Measurements from ENCODE around the gene DCST1.

The DCST1 gene

DNA sequence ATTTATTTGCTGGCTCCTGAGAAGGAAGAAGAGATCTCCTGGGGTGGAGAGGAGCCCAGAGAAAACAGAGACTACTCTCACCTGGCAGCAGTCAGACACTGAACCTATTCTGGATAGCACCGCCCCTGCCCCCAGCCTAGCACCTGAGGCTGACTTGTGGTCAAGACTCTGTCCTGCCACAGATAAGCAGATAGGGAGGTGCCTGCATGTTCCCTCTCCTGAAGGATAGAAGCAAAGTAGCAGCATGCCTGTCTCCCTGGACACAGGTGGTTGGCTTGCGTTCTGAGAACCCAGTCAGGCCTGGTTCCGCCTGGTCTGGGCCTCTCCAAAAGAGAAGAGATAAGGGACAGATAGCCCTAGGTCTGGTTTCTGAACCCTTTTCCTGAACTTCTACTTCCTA, 43.7 kb downstream of the DCST1 start:
- Mint-ChIP-seq H3K4me3 (no peak overlapping the region), H3K4me1 (ENCODE audit: low read depth in 2 of 2) (peaks cover 18 to 25% of the 10 kb centered on the region in 2 donors)

DNA sequence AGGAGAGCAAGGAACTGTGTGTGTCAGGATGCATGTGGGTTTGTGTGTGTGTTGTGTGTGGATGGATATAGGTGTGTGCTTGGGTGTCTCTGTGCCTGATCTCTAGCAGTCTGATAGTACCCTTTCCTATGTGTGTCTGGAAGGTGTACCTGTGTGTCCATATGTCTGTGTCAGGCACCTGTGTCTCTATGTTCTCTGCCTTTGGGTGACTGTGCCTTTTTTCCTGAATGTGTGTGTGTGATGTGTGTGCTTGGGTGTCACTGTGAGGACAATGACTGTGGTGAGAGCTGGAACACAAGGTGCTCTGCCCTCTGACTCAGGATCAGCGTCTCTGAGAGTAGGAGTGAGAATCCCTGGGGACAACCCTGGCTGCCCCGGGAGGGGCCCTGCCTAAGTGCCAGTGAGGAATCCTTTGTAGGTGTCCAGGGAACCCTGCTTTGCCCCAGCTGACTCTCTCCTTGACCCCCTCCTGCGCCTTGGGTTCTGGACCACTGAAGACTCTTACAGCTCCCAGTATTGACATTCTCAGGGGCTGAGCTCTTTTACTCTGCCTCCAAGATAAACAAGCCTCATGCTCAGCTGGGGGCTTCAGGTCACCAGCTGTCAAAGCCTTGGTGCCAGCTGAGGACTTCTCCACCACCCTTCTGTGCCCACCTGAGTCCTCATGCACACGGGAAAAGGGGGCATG, 44.3 kb downstream of the DCST1 start:
- Mint-ChIP-seq H3K9me3 (no peaks in the 10 kb centered on the region), H3K36me3 (ENCODE audit: insufficient read depth) (peaks cover 4% of the 10 kb centered on the region), H3K4me1 (ENCODE audit: low read depth in 2 of 2) (peaks cover 23 to 29% of the 10 kb centered on the region in 2 donors), H3K27me3 (peaks cover 28 to 31% of the 10 kb centered on the region in 2 donors), H3K27ac (no peak overlapping the region), H3K4me3 (peak overlapping the region; percentile 81 to 88)
- no peak for DNase-seq
- no peak for ATAC-seq (replicated peaks)

More for the DNA sequence above, 43.7 kb downstream of the DCST1 start:
- DNase-seq (no peak), ATAC-seq (replicated peaks) (no peak)
- no peaks in the 10 kb centered on the region for H3K9me3 Mint-ChIP-seq
- peaks cover 22 to 25% of the 10 kb centered on the region in 2 donors for H3K27me3 Mint-ChIP-seq
- peaks cover 4% of the 10 kb centered on the region for H3K36me3 Mint-ChIP-seq (ENCODE audit: insufficient read depth)
- no peak overlapping the region for H3K27ac Mint-ChIP-seq

- Mint-ChIP-seq H3K27me3 (peaks cover 31 to 38% of the 10 kb centered on the region in 2 donors), H3K4me1 (ENCODE audit: low read depth in 2 of 2) (peaks cover 23 to 29% of the 10 kb centered on the region in 2 donors), H3K9me3 (no peaks in the 10 kb centered on the region), H3K4me3 (peak within 1 kb of the TSS; percentile 81 to 88), H3K36me3 (ENCODE audit: insufficient read depth) (peaks cover 4% of the 10 kb centered on the region), H3K27ac (peak within 1 kb of the TSS; percentile 14 to 39)
- peak in 2 of 3 experiments; percentile 41 to 42 for DNase-seq
- peak; percentile 47 for ATAC-seq (replicated peaks)
Observed at GRCh38 chr1:155078469-155079209, 45.0 kb downstream of the DCST1 start, which contains the start of gene EFNA3. EFNA3 (plus strand) TSS chr1:155078837; CDS start chr1:155078942, 105 bp downstream.

DNA sequence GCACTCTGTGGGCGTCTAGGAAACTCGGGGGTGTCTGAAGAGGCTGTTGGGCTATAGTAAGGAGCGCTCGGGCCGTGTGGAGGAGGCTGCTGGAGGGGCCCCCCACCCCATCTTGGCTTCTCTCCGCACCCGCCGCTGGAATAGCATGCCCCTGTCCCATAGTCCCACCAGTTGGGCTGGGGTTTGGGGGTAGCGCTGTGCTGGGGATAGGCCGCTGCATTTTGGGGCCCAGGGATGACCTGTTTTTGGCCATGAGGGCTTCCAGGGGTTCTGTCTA, 45.5 kb downstream of the DCST1 start:
- DNase-seq (no peak), ATAC-seq (replicated peaks) (peak; percentile 7)
- Mint-ChIP-seq H3K9me3 (no peaks in the 10 kb centered on the region), H3K27me3 (peaks cover 36 to 43% of the 10 kb centered on the region in 2 donors), H3K27ac (peak overlapping the region; percentile 14 to 39), H3K4me1 (ENCODE audit: low read depth in 2 of 2) (peaks cover 23 to 30% of the 10 kb centered on the region in 2 donors), H3K36me3 (ENCODE audit: insufficient read depth) (peaks cover 4% of the 10 kb centered on the region), H3K4me3 (peak overlapping the region; percentile 81 to 88)

DNA sequence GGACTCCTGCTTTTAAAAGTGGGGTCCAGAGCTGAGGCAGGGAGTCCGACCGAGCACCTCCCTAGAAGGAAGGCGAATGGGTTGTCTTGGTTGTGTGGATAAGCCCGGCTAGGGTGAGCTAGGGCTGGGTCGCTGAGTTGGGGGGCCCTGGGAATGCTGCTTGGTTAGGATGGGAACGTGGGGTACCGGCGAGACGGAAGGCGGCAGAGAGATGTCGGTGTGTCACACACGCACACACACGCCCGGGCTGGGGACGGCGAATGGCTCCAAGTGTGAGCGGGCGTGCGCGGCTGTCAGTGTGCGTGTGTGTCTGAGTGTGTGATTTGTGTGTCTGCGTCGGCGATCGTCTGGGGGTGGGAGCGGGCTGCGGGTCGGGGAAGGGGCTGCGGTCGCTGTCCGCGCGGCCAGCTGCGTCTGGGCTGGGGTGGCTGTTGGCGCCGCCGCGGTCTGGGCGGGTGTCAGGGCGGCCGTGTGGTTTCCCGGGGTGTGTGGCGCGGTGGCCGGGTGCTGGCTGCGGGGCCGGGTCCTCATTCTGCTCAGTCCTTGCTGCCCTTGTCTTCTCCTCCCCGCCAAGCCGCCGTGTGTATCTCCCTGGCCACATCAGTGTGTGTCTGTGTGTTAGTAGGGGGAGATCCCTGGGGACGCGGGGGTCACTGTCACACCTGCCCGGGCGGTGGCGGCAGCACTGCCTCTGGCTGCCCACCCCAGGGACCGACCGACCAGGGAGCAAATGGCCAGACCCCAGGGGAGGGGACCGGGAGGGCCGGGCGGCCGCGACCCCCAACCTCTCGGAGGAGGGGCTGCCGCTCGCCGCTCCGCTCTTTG, 46.1 kb downstream of the DCST1 start:
- ATAC-seq (replicated peaks) (peak; percentile 23), DNase-seq (no peak)
- H3K27me3 Mint-ChIP-seq, result peaks cover 40 to 49% of the 10 kb centered on the region in 2 donors
- H3K27ac Mint-ChIP-seq, result peak overlapping the region; percentile 14 to 39
- peaks cover 29 to 36% of the 10 kb centered on the region in 2 donors for H3K4me1 Mint-ChIP-seq (ENCODE audit: low read depth in 2 of 2)
- peak overlapping the region; percentile 81 to 88 for H3K4me3 Mint-ChIP-seq
- H3K9me3 Mint-ChIP-seq, result no peaks in the 10 kb centered on the region
- peaks cover 8% of the 10 kb centered on the region for H3K36me3 Mint-ChIP-seq (ENCODE audit: insufficient read depth)

DNA sequence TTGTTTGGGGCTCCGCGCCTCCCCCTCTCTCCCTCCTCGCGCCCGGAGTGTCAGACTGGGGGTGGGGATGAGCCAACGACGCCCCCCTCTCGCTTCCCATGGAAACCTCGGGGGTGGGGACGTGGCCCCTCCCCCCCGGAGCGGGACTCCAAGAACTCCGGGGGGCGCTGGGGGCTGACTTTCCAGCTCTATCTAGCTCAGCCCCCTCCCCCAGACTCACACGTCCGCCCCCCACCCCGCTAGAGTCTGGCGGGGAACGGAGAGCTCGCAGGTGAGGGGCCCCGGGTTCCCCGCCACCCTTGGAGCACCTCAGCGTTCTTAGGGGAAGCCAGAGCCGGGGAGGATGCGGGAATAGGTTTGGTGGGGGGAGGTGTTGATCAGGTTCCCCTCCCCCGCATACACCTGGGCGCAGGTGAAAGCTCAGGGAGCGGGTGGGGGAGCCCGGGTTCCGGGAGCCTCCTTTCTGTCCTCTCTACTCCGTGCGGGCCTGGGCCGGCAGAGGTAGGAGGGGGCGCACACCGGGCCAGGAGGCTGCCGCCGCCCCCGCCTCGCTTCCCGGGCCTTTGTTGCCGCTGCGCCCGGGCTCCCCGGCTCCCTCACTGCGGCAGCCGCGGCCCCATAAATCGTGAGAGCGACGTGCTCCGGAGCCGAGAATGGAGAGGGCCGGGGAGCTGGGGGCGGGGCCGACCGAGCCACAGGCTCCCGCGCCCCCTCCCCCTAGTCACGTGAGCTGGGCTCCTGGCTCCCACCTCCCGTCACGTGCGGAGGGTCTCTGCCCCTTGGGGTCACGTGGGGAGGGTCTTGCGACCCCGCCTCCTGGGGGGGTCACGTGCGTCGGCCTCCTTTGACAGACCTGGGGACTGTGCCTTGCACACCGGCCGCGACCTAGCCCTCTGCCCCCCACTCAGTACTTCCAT, 46.9 kb downstream of the DCST1 start:
- H3K4me1 Mint-ChIP-seq (ENCODE audit: low read depth in 2 of 2), result peaks cover 36 to 42% of the 10 kb centered on the region in 2 donors
- no peak overlapping the region for H3K27ac Mint-ChIP-seq
- no peak for DNase-seq
- peak overlapping the region; percentile 81 to 88 for H3K4me3 Mint-ChIP-seq
- peaks cover 17% of the 10 kb centered on the region for H3K36me3 Mint-ChIP-seq (ENCODE audit: insufficient read depth)
- no peak for ATAC-seq (replicated peaks)
- H3K27me3 Mint-ChIP-seq, result peaks cover 40 to 49% of the 10 kb centered on the region in 2 donors
- H3K9me3 Mint-ChIP-seq, result no peaks in the 10 kb centered on the region

GRCh38 chr1:155081472-155082300, 48.1 kb downstream of the DCST1 start:
- DNase-seq, result no peak
- Mint-ChIP-seq H3K27ac (peak overlapping the region in 1 of 2 donors; percentile 3), H3K9me3 (no peaks in the 10 kb centered on the region), H3K36me3 (ENCODE audit: insufficient read depth) (peaks cover 24% of the 10 kb centered on the region), H3K27me3 (peaks cover 40 to 49% of the 10 kb centered on the region in 2 donors), H3K4me3 (peak overlapping the region; percentile 81 to 88), H3K4me1 (ENCODE audit: low read depth in 2 of 2) (peaks cover 41 to 45% of the 10 kb centered on the region in 2 donors)
- no peak for ATAC-seq (replicated peaks)

DNA sequence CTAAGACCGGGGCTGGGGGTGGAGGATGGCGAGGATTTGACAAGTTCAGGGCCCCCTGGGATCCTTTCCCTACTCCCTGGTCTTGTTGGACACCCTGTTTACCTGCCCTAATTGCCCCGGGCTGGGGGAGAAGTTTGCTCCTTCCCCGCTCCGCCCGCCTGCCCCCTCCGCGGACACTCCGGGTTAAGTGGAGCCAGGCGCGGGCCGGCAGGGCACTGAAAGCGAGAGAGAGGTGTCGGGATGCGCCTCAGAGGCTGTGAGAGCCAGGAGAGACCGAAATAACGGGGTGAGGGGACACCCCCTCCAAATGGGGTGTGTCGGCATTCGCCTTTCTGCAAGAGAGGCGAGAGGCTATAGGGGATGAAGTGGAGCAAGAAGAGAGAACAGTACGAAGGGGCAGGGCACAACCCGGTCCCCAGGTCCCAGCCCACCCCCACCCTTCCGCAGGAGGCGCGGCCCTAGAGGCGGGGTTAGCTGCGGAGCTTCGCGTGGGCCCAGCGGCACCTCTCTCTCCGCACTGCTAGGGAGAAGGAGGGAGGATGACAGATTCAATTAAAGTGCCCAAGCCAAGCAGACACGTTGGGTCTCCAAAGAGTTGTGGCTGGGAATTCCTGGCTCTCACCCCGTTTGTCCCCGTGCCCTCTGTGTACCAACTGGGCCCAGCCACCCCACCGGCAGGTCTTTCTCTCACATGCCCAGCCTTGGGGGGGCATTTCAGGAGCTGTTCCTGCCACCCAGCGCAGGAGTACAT, 48.9 kb downstream of the DCST1 start:
- peaks cover 41 to 45% of the 10 kb centered on the region in 2 donors for H3K4me1 Mint-ChIP-seq (ENCODE audit: low read depth in 2 of 2)

DNA sequence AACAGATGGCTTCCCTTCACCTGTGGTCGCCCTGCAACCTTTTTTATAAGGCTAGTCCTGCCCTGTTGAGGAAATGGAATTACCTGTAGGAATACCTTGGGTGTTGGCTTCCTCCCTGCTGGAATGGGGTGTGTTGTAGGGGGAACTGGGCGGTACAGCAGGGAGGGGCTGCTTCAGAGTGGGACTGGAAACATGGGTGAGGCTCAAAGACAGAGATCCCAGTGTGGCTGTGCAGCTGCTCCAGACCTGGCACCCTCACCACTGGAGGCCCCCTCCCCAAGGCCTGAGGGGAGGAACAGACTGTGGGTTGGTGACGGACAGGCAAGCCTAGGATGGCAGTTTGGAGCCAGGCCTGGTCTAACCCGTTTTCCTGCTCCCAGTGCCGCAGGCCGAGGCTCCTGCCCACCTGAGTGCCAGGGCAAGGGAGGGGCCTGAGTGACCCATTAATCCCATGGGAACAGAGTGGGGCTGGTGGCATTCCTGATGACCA, 49.5 kb downstream of the DCST1 start:
- Mint-ChIP-seq H3K27me3 (peaks cover 40 to 49% of the 10 kb centered on the region in 2 donors), H3K27ac (no peak overlapping the region), H3K4me3 (no peak overlapping the region), H3K36me3 (ENCODE audit: insufficient read depth) (peaks cover 24% of the 10 kb centered on the region), H3K9me3 (no peaks in the 10 kb centered on the region), H3K4me1 (ENCODE audit: low read depth in 2 of 2) (peaks cover 41 to 45% of the 10 kb centered on the region in 2 donors)
- ATAC-seq (replicated peaks) (no peak), DNase-seq (no peak)

More for the DNA sequence above, 48.9 kb downstream of the DCST1 start:
- ATAC-seq (replicated peaks), result no peak
- H3K27ac Mint-ChIP-seq, result no peak overlapping the region
- DNase-seq, result no peak
- no peaks in the 10 kb centered on the region for H3K9me3 Mint-ChIP-seq
- peak overlapping the region; percentile 64 to 65 for H3K4me3 Mint-ChIP-seq
- peaks cover 40 to 49% of the 10 kb centered on the region in 2 donors for H3K27me3 Mint-ChIP-seq
- peaks cover 24% of the 10 kb centered on the region for H3K36me3 Mint-ChIP-seq (ENCODE audit: insufficient read depth)

DNA sequence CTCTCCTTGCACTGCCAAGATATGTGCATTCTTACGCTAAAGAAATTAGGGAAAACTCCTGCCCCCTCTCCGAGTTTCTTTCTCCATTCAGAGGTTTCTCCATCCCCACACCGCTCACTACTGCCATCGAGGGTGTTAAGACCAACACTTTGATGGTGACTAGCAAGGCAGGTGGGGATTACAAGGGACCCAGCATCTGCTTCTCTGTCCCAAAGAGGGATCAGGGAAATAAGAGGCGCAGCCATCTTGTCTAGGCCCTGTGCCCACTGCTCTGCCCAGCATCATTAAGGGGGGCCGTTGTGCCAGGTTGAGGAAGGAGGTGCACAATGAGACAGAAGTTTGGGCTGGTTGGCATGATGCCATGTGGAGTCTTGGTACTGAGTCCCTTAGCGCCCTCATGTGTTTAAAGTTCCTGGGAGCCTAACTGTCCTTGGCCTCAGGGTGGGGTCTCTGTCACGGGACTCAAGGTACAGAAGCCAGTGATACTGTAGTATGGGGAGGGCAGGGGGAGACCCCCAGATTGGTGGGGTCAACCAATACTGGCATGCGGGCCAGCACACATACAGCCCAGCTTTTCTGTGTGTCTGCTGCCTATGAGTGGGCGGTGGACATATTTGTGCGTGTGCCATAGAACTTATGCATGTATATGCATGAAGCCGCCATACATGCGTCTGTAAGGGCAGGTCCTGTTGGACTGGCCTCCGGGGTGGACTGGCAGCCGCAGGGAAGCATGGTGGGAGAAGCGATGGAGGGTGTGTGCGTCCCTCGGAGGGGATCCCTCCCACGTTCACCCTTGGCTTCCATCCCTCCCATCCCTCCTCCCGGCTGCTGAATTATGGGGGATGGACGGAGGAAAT, 50.5 kb downstream of the DCST1 start:
- Mint-ChIP-seq H3K36me3 (ENCODE audit: insufficient read depth) (peaks cover 24% of the 10 kb centered on the region), H3K9me3 (no peaks in the 10 kb centered on the region), H3K27me3 (peaks cover 40 to 47% of the 10 kb centered on the region in 2 donors), H3K27ac (peak overlapping the region; percentile 91 to 94), H3K4me3 (peak overlapping the region; percentile 89 to 92), H3K4me1 (ENCODE audit: low read depth in 2 of 2) (peaks cover 40 to 42% of the 10 kb centered on the region in 2 donors)
- DNase-seq, result no peak
- ATAC-seq (replicated peaks), result no peak

Measured in effector memory CD8-positive, alpha-beta T cell (primary cell).